Neuronal stem cell (in vitro differentiated cells): ENCODE results near the gene PSD2.

Source experiments
- DNase-seq: peaks from one replicate; pipeline ENCODE4 v3.0.0-alpha.2; 2013; ENCODE audit warnings: low spot score
- H2AFZ ChIP-seq: one replicate; pipeline ENCODE4 v1.6.1; 2013; ENCODE audit warnings: mild to moderate bottlenecking, low read length, inconsistent platforms
- H2AK5ac ChIP-seq: 2 replicates; pipeline ENCODE4 v1.6.1; 2013; ENCODE audit warnings: low read depth, mild to moderate bottlenecking, inconsistent platforms, low read length, moderate library complexity, mixed read lengths
- H2BK120ac ChIP-seq: 2 replicates; pipeline ENCODE4 v1.6.1; 2013; ENCODE audit warnings: low read depth, mild to moderate bottlenecking, inconsistent platforms, low read length, moderate library complexity, mixed read lengths
- H2BK12ac ChIP-seq: one replicate; pipeline ENCODE4 v1.6.1; 2013; ENCODE audit warnings: low read length, inconsistent platforms
- H2BK15ac ChIP-seq: 2 replicates; pipeline ENCODE4 v1.6.1; 2013; ENCODE audit warnings: mild to moderate bottlenecking, low read length, inconsistent platforms, mixed read lengths
- H2BK5ac ChIP-seq: one replicate; pipeline ENCODE4 v1.6.1; 2013; ENCODE audit warnings: inconsistent platforms, mild to moderate bottlenecking, low read length, moderate library complexity
- H3K14ac ChIP-seq: one replicate; pipeline ENCODE4 v1.6.1; 2013; ENCODE audit warnings: low read length, inconsistent platforms
- H3K18ac ChIP-seq: 2 replicates; pipeline ENCODE4 v1.6.1; 2013; ENCODE audit warnings: low read length, inconsistent platforms
- H3K23ac ChIP-seq: 2 replicates; pipeline ENCODE4 v1.6.1; 2013; ENCODE audit warnings: low read depth, mild to moderate bottlenecking, mixed read lengths, low read length, inconsistent platforms; ENCODE audit not compliant: poor library complexity
- H3K27ac ChIP-seq: replicated peaks from 3 replicates; pipeline ENCODE4 v1.5.1; 2013; ENCODE audit warnings: low read length, inconsistent platforms
- H3K27me3 ChIP-seq, 3 experiments: 2 replicates each; pipeline ENCODE4 v1.6.1; 2013; ENCODE audit warnings: low read length in 3 of 3, mild to moderate bottlenecking in 2 of 3, inconsistent platforms in 1 of 3, low read depth in 1 of 3, mixed read lengths in 1 of 3, moderate library complexity in 1 of 3; ENCODE audit not compliant: control insufficient read depth in 3 of 3, insufficient read depth in 3 of 3
- H3K36me3 ChIP-seq, 2 donors: replicated peaks in 1 of 2; 2 replicates each; pipeline ENCODE4 v1.6.1; 2013; ENCODE audit warnings: low read length in 2 of 2; ENCODE audit not compliant: control insufficient read depth in 2 of 2, insufficient read depth in 2 of 2
- H3K4ac ChIP-seq: 2 replicates; pipeline ENCODE4 v1.6.1; 2013; ENCODE audit warnings: inconsistent platforms, mild to moderate bottlenecking, low read length, moderate library complexity
- H3K4me1 ChIP-seq, 2 donors: 1 replicate in 1 of 2; 2 replicates in 1 of 2; pipeline ENCODE4 v1.6.1; 2013; ENCODE audit warnings: low read length in 2 of 2, low read depth in 1 of 2; ENCODE audit not compliant: control insufficient read depth in 2 of 2, insufficient read depth in 1 of 2
- H3K4me2 ChIP-seq: one replicate; pipeline ENCODE4 v1.6.1; 2013; ENCODE audit warnings: mild to moderate bottlenecking, low read length, inconsistent platforms; ENCODE audit not compliant: insufficient read depth, poor library complexity, severe bottlenecking
- H3K4me3 ChIP-seq, 2 donors: 2 replicates each; pipeline ENCODE4 v1.5.1; 2013; ENCODE audit warnings: low read length in 2 of 2, mild to moderate bottlenecking in 2 of 2, inconsistent platforms in 1 of 2, moderate library complexity in 1 of 2
- H3K79me1 ChIP-seq: one replicate; pipeline ENCODE4 v1.6.1; 2013; ENCODE audit warnings: low read depth, mild to moderate bottlenecking, inconsistent platforms, low read length, moderate library complexity
- H3K9ac ChIP-seq: one replicate; pipeline ENCODE4 v1.6.1; 2013; ENCODE audit warnings: mild to moderate bottlenecking, low read depth, low read length, inconsistent platforms; ENCODE audit not compliant: poor library complexity
- H3K9me3 ChIP-seq, 2 donors: replicated peaks in 1 of 2; 2 replicates each; pipeline versions ENCODE3 to v1.6.1; 2013; ENCODE audit warnings: low read length in 2 of 2, mild to moderate bottlenecking in 2 of 2, inconsistent platforms in 1 of 2, low read depth in 1 of 2, mixed read lengths in 1 of 2, moderate library complexity in 1 of 2; ENCODE audit not compliant: control insufficient read depth in 2 of 2, insufficient read depth in 1 of 2
- H4K8ac ChIP-seq: one replicate; pipeline ENCODE4 v1.6.1; 2013; ENCODE audit warnings: low read depth, mild to moderate bottlenecking, inconsistent platforms, low read length, moderate library complexity
- H4K91ac ChIP-seq: one replicate; pipeline ENCODE4 v1.6.1; 2013; ENCODE audit warnings: low read length, low read depth, mild to moderate bottlenecking, inconsistent platforms; ENCODE audit not compliant: poor library complexity
- WGBS, 2 donors: extraction: QIAGEN DNeasy Blood & Tissue Kit; methylation state at CpG; one replicate each; pipeline ENCODE4 v1.1.7; 2013; ENCODE audit warnings: missing lambda C conversion rate in 2 of 2, mixed read lengths in 1 of 2; ENCODE audit not compliant: insufficient read length in 2 of 2, insufficient replicate concordance in 1 of 2; ENCODE audit errors: extremely low coverage in 2 of 2; 5-methylcytosine and 5-hydroxymethylcytosine counted together

Gene PSD2

GRCh38 chr5:139808481-139809330 is 13.1 kb downstream of the PSD2 start:
- H3K14ac ChIP-seq, result no peak overlapping the region
- peak; percentile 30 for DNase-seq
- peaks cover 0 to 28% (median 0%) of the 10 kb centered on the region in 3 experiments for H3K27me3 ChIP-seq
- no peaks in the 10 kb centered on the region for H3K36me3 ChIP-seq
- H2BK120ac ChIP-seq, result no peak overlapping the region
- H3K9me3 ChIP-seq, result no peaks in the 10 kb centered on the region
- no peak overlapping the region for H3K4ac ChIP-seq
- H4K91ac ChIP-seq, result no peak overlapping the region
- no peak overlapping the region for H2AK5ac ChIP-seq
- H2BK15ac ChIP-seq, result no peak overlapping the region
- no peak overlapping the region for H3K23ac ChIP-seq
- no peak overlapping the region for H3K9ac ChIP-seq
- no peak overlapping the region for H2BK5ac ChIP-seq
- H3K18ac ChIP-seq, result no peak overlapping the region
- no peak overlapping the region for H3K4me2 ChIP-seq
- H2AFZ ChIP-seq, result no peak overlapping the region
- H4K8ac ChIP-seq, result no peak overlapping the region
- H3K79me1 ChIP-seq, result no peaks in the 10 kb centered on the region
- no peak overlapping the region for H3K4me3 ChIP-seq
- H3K27ac ChIP-seq, result no peak overlapping the region
- no peak overlapping the region for H2BK12ac ChIP-seq
- no CpG with 5 or more reads among the region's 19 CpGs for whole genome bisulfite sequencing, 2 donors
- H3K4me1 ChIP-seq, result no peaks in the 10 kb centered on the region

- no peak overlapping the region for H3K4me2 ChIP-seq
- no peak overlapping the region for H2BK15ac ChIP-seq
- no peak overlapping the region for H2BK120ac ChIP-seq
- no peak overlapping the region for H3K27ac ChIP-seq
- no peaks in the 10 kb centered on the region for H3K79me1 ChIP-seq
- H3K23ac ChIP-seq, result no peak overlapping the region
- no peak overlapping the region for H2BK12ac ChIP-seq
- DNase-seq, result no peak
- no peak overlapping the region for H3K14ac ChIP-seq
- no peaks in the 10 kb centered on the region for H3K9me3 ChIP-seq
- peaks cover 0 to 28% (median 0%) of the 10 kb centered on the region in 3 experiments for H3K27me3 ChIP-seq
- H2AFZ ChIP-seq, result no peak overlapping the region
- H3K9ac ChIP-seq, result no peak overlapping the region
- H2AK5ac ChIP-seq, result no peak overlapping the region
- no CpG with 5 or more reads among the region's 11 CpGs for WGBS, 2 donors
- H3K4me1 ChIP-seq, result no peaks in the 10 kb centered on the region
- no peak overlapping the region for H3K18ac ChIP-seq
- H4K8ac ChIP-seq, result no peak overlapping the region
- H2BK5ac ChIP-seq, result no peak overlapping the region
- H3K4me3 ChIP-seq, result no peak overlapping the region
- no peaks in the 10 kb centered on the region for H3K36me3 ChIP-seq
- H4K91ac ChIP-seq, result no peak overlapping the region
- H3K4ac ChIP-seq, result no peak overlapping the region
Observed at GRCh38 chr5:139809331-139809810, 13.8 kb downstream of the PSD2 start.

DNA sequence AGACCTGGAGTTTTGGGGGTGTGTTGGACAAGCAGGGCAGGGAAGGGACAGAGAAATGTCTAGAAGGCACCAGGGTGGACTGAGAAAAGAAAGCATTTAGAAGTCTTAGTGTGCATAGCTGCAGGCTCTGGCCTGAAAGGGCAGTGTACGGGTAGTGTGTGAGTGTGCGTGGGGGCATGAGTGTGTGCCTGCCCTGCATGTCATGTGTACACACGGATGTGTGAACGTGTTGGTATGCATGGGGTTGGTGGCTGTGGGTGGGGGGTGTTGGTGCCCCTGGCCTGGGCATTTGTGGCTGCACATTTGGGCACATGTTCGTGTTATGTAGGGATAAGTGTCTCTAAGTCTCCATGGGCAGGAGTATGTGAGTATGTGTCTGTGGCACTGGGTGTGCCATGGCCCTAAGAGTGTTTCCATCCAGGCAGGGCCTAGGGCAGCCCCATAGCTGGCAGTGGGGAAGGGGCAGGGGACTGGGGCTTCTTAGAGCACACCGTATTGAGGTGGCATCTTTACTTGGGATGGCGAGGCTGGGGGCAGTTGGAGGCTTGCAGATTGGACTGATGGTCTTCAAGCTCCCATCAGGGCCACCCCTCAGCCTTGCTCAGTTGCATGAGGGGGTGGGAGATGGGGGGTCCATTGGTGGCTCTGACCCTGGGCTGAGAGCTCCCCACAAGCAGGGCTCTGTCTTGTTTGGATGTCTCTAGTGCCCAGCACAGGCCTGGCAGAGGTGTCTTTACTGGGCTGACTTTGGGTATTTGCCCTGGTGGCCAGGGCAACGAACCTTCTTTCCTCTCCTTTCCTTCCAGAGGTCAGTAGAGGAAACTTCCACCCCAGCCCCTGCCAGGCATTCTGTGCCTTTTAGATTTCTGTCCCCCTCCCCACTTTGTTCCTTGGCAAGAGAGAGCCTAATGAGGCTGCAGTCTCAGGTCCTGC is 15.0 kb downstream of the PSD2 start:
- Histone ChIP-seq H3K79me1 (no peaks in the 10 kb centered on the region), H3K18ac (no peak overlapping the region), H3K14ac (no peak overlapping the region), H3K4me2 (no peak overlapping the region), H3K27me3 (peaks cover 0 to 35% (median 0%) of the 10 kb centered on the region in 3 experiments), H2BK12ac (no peak overlapping the region), H3K4me1 (peaks cover 0 to 2% of the 10 kb centered on the region in 2 donors), H3K9me3 (no peaks in the 10 kb centered on the region), H2BK15ac (no peak overlapping the region), H2AK5ac (no peak overlapping the region), H3K9ac (no peak overlapping the region), H3K27ac (no peak overlapping the region), H2BK5ac (no peak overlapping the region), H3K36me3 (no peaks in the 10 kb centered on the region), H2BK120ac (no peak overlapping the region), H3K4ac (no peak overlapping the region), H3K23ac (no peak overlapping the region), H2AFZ (no peak overlapping the region), H4K91ac (no peak overlapping the region), H4K8ac (no peak overlapping the region), H3K4me3 (no peak overlapping the region)
- no CpG with 5 or more reads among the region's 8 CpGs for WGBS, 2 donors
- DNase-seq, result no peak

- H3K9ac ChIP-seq, result no peak overlapping the region
- no peak overlapping the region for H2BK120ac ChIP-seq
- peaks cover 0 to 2% of the 10 kb centered on the region in 2 donors for H3K4me1 ChIP-seq
- H2AFZ ChIP-seq, result no peak overlapping the region
- no peak overlapping the region for H2BK12ac ChIP-seq
- H3K4me2 ChIP-seq, result no peak overlapping the region
- no peak overlapping the region for H2BK15ac ChIP-seq
- H3K4me3 ChIP-seq, result no peak overlapping the region
- no CpG with 5 or more reads among the region's 2 CpGs for WGBS, 2 donors
- H2AK5ac ChIP-seq, result no peak overlapping the region
- H2BK5ac ChIP-seq, result no peak overlapping the region
- no peak for DNase-seq
- H3K14ac ChIP-seq, result no peak overlapping the region
- no peak overlapping the region for H3K23ac ChIP-seq
- H3K27me3 ChIP-seq, result peaks cover 0 to 35% (median 0%) of the 10 kb centered on the region in 3 experiments
- H3K4ac ChIP-seq, result no peak overlapping the region
- H3K9me3 ChIP-seq, result no peaks in the 10 kb centered on the region
- no peaks in the 10 kb centered on the region for H3K36me3 ChIP-seq
- H3K18ac ChIP-seq, result no peak overlapping the region
- no peak overlapping the region for H4K91ac ChIP-seq
- H3K79me1 ChIP-seq, result no peaks in the 10 kb centered on the region
- H4K8ac ChIP-seq, result no peak overlapping the region
- H3K27ac ChIP-seq, result no peak overlapping the region
Observed at GRCh38 chr5:139811274-139811607, 15.6 kb downstream of the PSD2 start.
